Activated CD4-positive, alpha-beta memory T cell treated with anti-CD3 and anti-CD28 coated beads, Interleukin-2, amount 10 ng/mL, durations not matched to agents 7 days and 5 days (primary cell): Measurements from ENCODE around the gene CLNS1A. TPM values are rescaled to one million over a fixed set of nuclear protein-coding genes. Genes with fewer than 3 reads are reported as not detected.

Experiments used
- CTCF ChIA-PET: fragments of 350-600 bp; sonication (Branson Sonifier 250); formaldehyde crosslinking; loops from one replicate; lab custom pipeline; 2021; ENCODE audit warnings: antibody characterized with exemption, inconsistent platforms; lab: Charles Lee
- POLR2A ChIA-PET: fragments of 350-600 bp; sonication (Branson Sonifier 250); formaldehyde crosslinking; loops from one replicate; lab custom pipeline; 2021; ENCODE audit warnings: antibody characterized with exemption; lab: Charles Lee
- DNase-seq: peaks from one replicate; pipeline ENCODE4 v3.0.0-alpha.2; 2020
- H3K27ac Mint-ChIP-seq: one replicate; pipeline ENCODE4 v1.8.0; 2021; ENCODE audit warnings: mild to moderate bottlenecking, mixed read lengths
- H3K27me3 Mint-ChIP-seq: one replicate; pipeline ENCODE4 v1.8.0; 2021; ENCODE audit warnings: mixed read lengths
- H3K36me3 Mint-ChIP-seq: one replicate; pipeline ENCODE4 v1.8.0; 2021; ENCODE audit warnings: low read depth, mixed read lengths
- H3K4me1 Mint-ChIP-seq: one replicate; pipeline ENCODE4 v1.8.0; 2021; ENCODE audit warnings: mixed read lengths
- H3K4me3 Mint-ChIP-seq: one replicate; pipeline ENCODE4 v1.8.0; 2021; ENCODE audit warnings: mild to moderate bottlenecking, mixed read lengths
- H3K9me3 Mint-ChIP-seq: one replicate; pipeline ENCODE4 v1.8.0; 2021; ENCODE audit warnings: mixed read lengths
- total RNA-seq, 2 experiments: library from RNA; stranded (reverse); gene quantifications; one replicate each; pipeline ENCODE4 v1.2.3, GENCODE V29; 2021

CLNS1A gene
- total RNA-seq, 2 experiments from 2014 or later = 101 to 104 TPM

- Mint-ChIP-seq H3K27ac (no peak overlapping the region), H3K27me3 (peaks cover 9% of the 10 kb centered on the region), H3K36me3 (no peaks in the 10 kb centered on the region), H3K9me3 (no peaks in the 10 kb centered on the region), H3K4me1 (peaks cover 5% of the 10 kb centered on the region), H3K4me3 (no peak overlapping the region)
- ChIA-PET CTCF (no interaction called here), POLR2A (no interaction called here)
- no peak for DNase-seq
These were observed 68.5 kb downstream of the CLNS1A start for GRCh38 chr11:77568916-77569675.

- Mint-ChIP-seq H3K27ac (no peak overlapping the region), H3K36me3 (no peaks in the 10 kb centered on the region)
These were observed 69.3 kb downstream of the CLNS1A start for GRCh38 chr11:77568306-77568705.

More at GRCh38 chr11:77568306-77568705, 69.3 kb downstream of the CLNS1A start:
- no peak overlapping the region for H3K4me3 Mint-ChIP-seq
- no peaks in the 10 kb centered on the region for H3K9me3 Mint-ChIP-seq
- ChIA-PET CTCF (no interaction called here), POLR2A (no interaction called here)
- peaks cover 14% of the 10 kb centered on the region for H3K27me3 Mint-ChIP-seq
- no peak for DNase-seq
- peaks cover 5% of the 10 kb centered on the region for H3K4me1 Mint-ChIP-seq

Other genes starting within 250 kb of the CLNS1A start
- 10 to 100 TPM; 47.1 to 48.2 TPM for gene PAK1, start 163.7 kb downstream of the CLNS1A start, total RNA-seq
- under 1 TPM; 0.60 to 0.78 TPM for gene AQP11, start 47.8 kb downstream of the CLNS1A start, total RNA-seq
- gene RSF1, start 182.9 kb upstream of the CLNS1A start, total RNA-seq = 10 to 100 TPM; 58.6 to 62.5 TPM
- gene AAMDC, start 183.3 kb upstream of the CLNS1A start, total RNA-seq = 10 to 100 TPM; 14.4 to 15.6 TPM